Coronary artery (tissue), 2 donors: ENCODE data around the gene NDP.
"Not testable (repeated sequence)": the region's sequence is repeated elsewhere in the genome, so short reads cannot be mapped to it uniquely, and the experiment has no call there.

Source experiments
- DNase-seq: peaks from one replicate; pipeline ENCODE4 v3.0.0-alpha.2; 2017; ENCODE audit warnings: low spot score
- H3K27ac ChIP-seq, 2 donors: fragments of 200-600 bp; sonication (generic); one replicate each; pipeline ENCODE4 v1.5.1; 2016 to 2019
- H3K4me3 ChIP-seq: fragments of 200-600 bp; sonication (generic); 2 replicates; pipeline ENCODE4 v1.5.1; 2016; ENCODE audit warnings: mild to moderate bottlenecking, moderate library complexity
- CTCF ChIP-seq: fragments of 200-600 bp; sonication (generic); IDR thresholded peaks from one replicate; pipeline ENCODE4 v1.5.1; 2019; ENCODE audit warnings: antibody characterized with exemption

The NDP gene

GRCh38 chrX:43939187-43939926, 33.8 kb downstream of the NDP start:
- H3K4me3 ChIP-seq: no peak overlapping the region
- H3K27ac ChIP-seq: no peak overlapping the region
- no peak for DNase-seq
- TF ChIP-seq CTCF: no peak

- H3K27ac ChIP-seq, DNase-seq, H3K4me3 ChIP-seq: not testable (repeated sequence)
Measured at GRCh38 chrX:43922032-43922431, 51.2 kb downstream of the NDP start.

GRCh38 chrX:43910772-43911171, 62.4 kb downstream of the NDP start:
- not testable (repeated sequence) for DNase-seq, H3K4me3 ChIP-seq, H3K27ac ChIP-seq

- no peak for DNase-seq
- no peak for TF ChIP-seq CTCF
- Histone ChIP-seq H3K27ac (no peak overlapping the region), H3K4me3 (no peak overlapping the region)
Measured at GRCh38 chrX:43910012-43910411, 63.2 kb downstream of the NDP start.

GRCh38 chrX:43909141-43909540, 64.0 kb downstream of the NDP start:
- Histone ChIP-seq H3K4me3 (no peak overlapping the region), H3K27ac (no peak overlapping the region)
- DNase-seq: no peak
- no peak for TF ChIP-seq CTCF

GRCh38 chrX:43899878-43900815, 73.0 kb downstream of the NDP start:
- Histone ChIP-seq H3K4me3 (no peak overlapping the region), H3K27ac (peak overlapping the region in 1 of 2 donors; percentile 35)
- no peak for TF ChIP-seq CTCF
- DNase-seq: no peak
